Mesenchymal stem cell (in vitro differentiated cells and primary cell): ENCODE measurements around the gene G2E3. TPM values are rescaled to one million over a fixed set of nuclear protein-coding genes. Genes with fewer than 3 reads are reported as not detected.
A peak's percentile ranks its signal among the peaks of the same experiment; 100 is the strongest.

ENCODE experiments used
- DNase-seq: peaks from one replicate; pipeline ENCODE4 v3.0.0-alpha.2; 2013
- H2AFZ ChIP-seq: one replicate; pipeline ENCODE4 v1.6.1; 2013; ENCODE audit warnings: low read depth, mild to moderate bottlenecking, control low read depth, inconsistent platforms, low read length, moderate library complexity
- H2AK5ac ChIP-seq: 2 replicates; pipeline ENCODE4 v1.6.1; 2013; ENCODE audit warnings: low read length, moderate library complexity, mild to moderate bottlenecking, inconsistent platforms; ENCODE audit not compliant: severe bottlenecking
- H2BK120ac ChIP-seq: one replicate; pipeline ENCODE4 v1.6.1; 2013; ENCODE audit warnings: low read depth, mild to moderate bottlenecking, inconsistent platforms, low read length, moderate library complexity
- H2BK12ac ChIP-seq, 2 experiments: one replicate each; pipeline ENCODE4 v1.6.1; 2013; ENCODE audit warnings: inconsistent platforms in 2 of 2, low read length in 2 of 2, mild to moderate bottlenecking in 2 of 2, moderate library complexity in 2 of 2, control low read depth in 1 of 2
- H2BK15ac ChIP-seq: one replicate; pipeline ENCODE4 v1.6.1; 2013; ENCODE audit warnings: mild to moderate bottlenecking, low read depth, inconsistent platforms; ENCODE audit not compliant: poor library complexity, severe bottlenecking
- H2BK5ac ChIP-seq: 2 replicates; pipeline ENCODE4 v1.6.1; 2013; ENCODE audit warnings: low read depth, mild to moderate bottlenecking, low read length, control low read depth, inconsistent platforms; ENCODE audit not compliant: poor library complexity, severe bottlenecking
- H3K14ac ChIP-seq, 2 experiments: one replicate each; pipeline ENCODE4 v1.6.1; 2013; ENCODE audit warnings: inconsistent platforms in 2 of 2, low read length in 2 of 2, control low read depth in 1 of 2, mild to moderate bottlenecking in 1 of 2, moderate library complexity in 1 of 2
- H3K18ac ChIP-seq, 2 experiments: one replicate each; pipeline ENCODE4 v1.6.1; 2013; ENCODE audit warnings: inconsistent platforms in 2 of 2, low read length in 2 of 2, control low read depth in 1 of 2, low read depth in 1 of 2, mild to moderate bottlenecking in 1 of 2
- H3K23ac ChIP-seq, 2 experiments: one replicate each; pipeline ENCODE4 v1.6.1; 2013; ENCODE audit warnings: inconsistent platforms in 2 of 2, low read length in 2 of 2, mild to moderate bottlenecking in 2 of 2, moderate library complexity in 2 of 2, control low read depth in 1 of 2
- H3K27ac ChIP-seq: 2 replicates; pipeline ENCODE4 v1.5.1; 2013; ENCODE audit warnings: mild to moderate bottlenecking, moderate library complexity, low read length, control low read depth, inconsistent platforms; ENCODE audit not compliant: poor library complexity, severe bottlenecking
- H3K27me3 ChIP-seq, 2 experiments: 2 replicates each; pipeline versions ENCODE4 v1.6.1 to v1.7.0; 2013; ENCODE audit warnings: low read length in 2 of 2, mild to moderate bottlenecking in 2 of 2, moderate library complexity in 2 of 2, control low read depth in 1 of 2, inconsistent platforms in 1 of 2; ENCODE audit not compliant: control insufficient read depth in 1 of 2, insufficient read depth in 1 of 2
- H3K36me3 ChIP-seq, 2 experiments: 2 replicates each; pipeline versions ENCODE4 v1.6.1 to v1.7.0; 2013; ENCODE audit warnings: low read length in 2 of 2, control low read depth in 1 of 2, inconsistent platforms in 1 of 2, low read depth in 1 of 2, mild to moderate bottlenecking in 1 of 2; ENCODE audit not compliant: insufficient read depth in 2 of 2, control insufficient read depth in 1 of 2
- H3K4ac ChIP-seq, 2 experiments: one replicate each; pipeline ENCODE4 v1.6.1; 2013; ENCODE audit warnings: inconsistent platforms in 2 of 2, low read length in 2 of 2, mild to moderate bottlenecking in 2 of 2, moderate library complexity in 2 of 2, control low read depth in 1 of 2, low read depth in 1 of 2
- H3K4me1 ChIP-seq: 2 replicates; pipeline ENCODE4 v1.6.1; 2013; ENCODE audit warnings: low read depth, low read length, control low read depth; ENCODE audit not compliant: control insufficient read depth, insufficient read depth
- H3K4me2 ChIP-seq: 2 replicates; pipeline ENCODE4 v1.6.1; 2013; ENCODE audit warnings: low read length, mild to moderate bottlenecking, inconsistent platforms; ENCODE audit not compliant: poor library complexity, severe bottlenecking
- H3K4me3 ChIP-seq, 2 experiments: 2 replicates each; pipeline versions ENCODE4 v1.5.1 to v1.7.0; 2013; ENCODE audit warnings: low read length in 2 of 2, mild to moderate bottlenecking in 2 of 2, control low read depth in 1 of 2, low read depth in 1 of 2; ENCODE audit not compliant: insufficient read depth in 1 of 2
- H3K79me1 ChIP-seq: replicated peaks from 2 replicates; pipeline ENCODE4 v1.6.1; 2013; ENCODE audit warnings: mild to moderate bottlenecking, control low read depth, low read length, inconsistent platforms; ENCODE audit not compliant: poor library complexity, severe bottlenecking
- H3K9ac ChIP-seq: 2 replicates; pipeline ENCODE4 v1.7.0; 2013; ENCODE audit warnings: mild to moderate bottlenecking, low read length, moderate library complexity
- H3K9me3 ChIP-seq: 2 replicates; pipeline ENCODE4 v1.7.0; 2013; ENCODE audit warnings: mild to moderate bottlenecking, low read length; ENCODE audit not compliant: control insufficient read depth
- H4K8ac ChIP-seq: one replicate; pipeline ENCODE4 v1.6.1; 2013; ENCODE audit warnings: inconsistent platforms, mild to moderate bottlenecking, low read length, moderate library complexity
- H4K91ac ChIP-seq: one replicate; pipeline ENCODE4 v1.6.1; 2013; ENCODE audit warnings: mild to moderate bottlenecking, low read length, inconsistent platforms
- WGBS: methylation state at CpG from one replicate; pipeline ENCODE4 v1.1.7; 2013; ENCODE audit warnings: mixed read lengths; 5-methylcytosine and 5-hydroxymethylcytosine counted together
- polyA plus RNA-seq, 2 experiments: library from polyadenylated mRNA; stranded (reverse); fragments of 200-250 nt; gene quantifications; one replicate each; pipeline ENCODE4 v1.2.3, GENCODE V29; 2013

The G2E3 gene, protein sequence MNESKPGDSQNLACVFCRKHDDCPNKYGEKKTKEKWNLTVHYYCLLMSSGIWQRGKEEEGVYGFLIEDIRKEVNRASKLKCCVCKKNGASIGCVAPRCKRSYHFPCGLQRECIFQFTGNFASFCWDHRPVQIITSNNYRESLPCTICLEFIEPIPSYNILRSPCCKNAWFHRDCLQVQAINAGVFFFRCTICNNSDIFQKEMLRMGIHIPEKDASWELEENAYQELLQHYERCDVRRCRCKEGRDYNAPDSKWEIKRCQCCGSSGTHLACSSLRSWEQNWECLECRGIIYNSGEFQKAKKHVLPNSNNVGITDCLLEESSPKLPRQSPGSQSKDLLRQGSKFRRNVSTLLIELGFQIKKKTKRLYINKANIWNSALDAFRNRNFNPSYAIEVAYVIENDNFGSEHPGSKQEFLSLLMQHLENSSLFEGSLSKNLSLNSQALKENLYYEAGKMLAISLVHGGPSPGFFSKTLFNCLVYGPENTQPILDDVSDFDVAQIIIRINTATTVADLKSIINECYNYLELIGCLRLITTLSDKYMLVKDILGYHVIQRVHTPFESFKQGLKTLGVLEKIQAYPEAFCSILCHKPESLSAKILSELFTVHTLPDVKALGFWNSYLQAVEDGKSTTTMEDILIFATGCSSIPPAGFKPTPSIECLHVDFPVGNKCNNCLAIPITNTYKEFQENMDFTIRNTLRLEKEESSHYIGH
- polyA plus RNA-seq (2013, experiment 1 of 2) = 13.5 TPM
- 15.7 TPM for polyA plus RNA-seq (2013, experiment 2 of 2)

DNA sequence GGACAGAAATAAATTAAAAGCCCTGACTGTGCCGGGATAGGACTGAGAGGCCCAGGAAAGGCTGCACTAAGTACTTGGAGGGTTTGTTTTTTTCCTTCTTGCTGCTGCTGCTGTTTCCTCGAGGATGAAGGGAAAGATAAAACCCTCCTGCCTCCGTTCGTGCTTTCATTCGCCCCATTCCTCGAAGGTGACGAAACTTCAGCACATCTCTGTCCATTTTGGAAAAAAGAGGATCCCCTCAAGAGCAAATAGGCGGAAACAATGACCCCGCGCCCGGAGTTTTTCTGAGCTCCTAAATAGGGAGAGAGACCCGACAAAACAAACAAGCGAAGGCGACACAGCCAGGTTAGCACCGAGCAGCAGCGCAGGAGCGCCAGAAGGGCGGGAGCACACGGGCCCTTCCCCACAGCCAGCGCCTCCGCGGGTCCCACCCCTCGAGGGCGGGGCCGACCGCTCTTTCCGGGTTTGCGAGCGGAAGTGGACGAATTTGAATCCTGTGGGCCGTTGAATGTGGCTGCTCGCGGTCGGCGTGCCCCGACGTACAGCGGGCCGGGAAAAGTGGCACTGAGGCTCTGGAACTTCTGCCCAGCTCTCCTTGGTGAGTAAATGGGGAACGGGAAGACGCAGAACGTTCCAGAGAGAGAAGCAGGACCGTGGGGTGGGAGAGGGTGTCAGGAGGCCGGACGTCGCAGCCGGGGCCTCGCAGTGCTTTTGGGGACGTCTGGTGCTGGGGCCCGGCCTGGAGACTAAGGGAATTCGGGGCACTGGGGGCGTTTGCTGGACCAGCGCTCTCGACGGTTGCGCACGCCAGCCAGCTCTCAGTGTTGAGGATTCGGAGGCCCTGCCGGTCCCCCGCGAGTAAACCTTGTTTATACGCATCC lies at the start of gene G2E3:
G2E3 (plus strand) TSS at position 484 of the 881 bp plus-strand sequence. CDS start 21,922 bp downstream, outside the sequence.
- Histone ChIP-seq H3K79me1 (no peaks in the 10 kb centered on the region), H3K36me3 (peaks cover 0 to 2% of the 10 kb centered on the region in 2 experiments), H3K18ac (peak within 1 kb of the TSS; percentile 74 to 94), H2BK15ac (peak within 1 kb of the TSS; percentile 89), H3K4me2 (peak within 1 kb of the TSS; percentile 87), H3K4me1 (peaks cover 1% of the 10 kb centered on the region), H3K27ac (peak within 1 kb of the TSS; percentile 85), H2BK12ac (peak within 1 kb of the TSS in 1 of 2 experiments; percentile 54), H2AFZ (peak within 1 kb of the TSS; percentile 91), H3K14ac (peak within 1 kb of the TSS in 1 of 2 experiments; percentile 51), H2BK120ac (peak within 1 kb of the TSS; percentile 83), H4K91ac (peak within 1 kb of the TSS; percentile 85), H2BK5ac (peak within 1 kb of the TSS; percentile 88), H3K23ac (peak within 1 kb of the TSS in 1 of 2 experiments; percentile 70), H3K27me3 (no peaks in the 10 kb centered on the region), H3K4ac (peak within 1 kb of the TSS; percentile 30 to 73), H4K8ac (peak within 1 kb of the TSS; percentile 96), H2AK5ac (no peak within 1 kb of the TSS), H3K4me3 (peak within 1 kb of the TSS; percentile 95 to 97), H3K9ac (peak within 1 kb of the TSS; percentile 99), H3K9me3 (no peaks in the 10 kb centered on the region)
- DNase-seq = peak; percentile 88
- 1% methylated on average over 61 of the region's 62 CpGs for WGBS

DNA sequence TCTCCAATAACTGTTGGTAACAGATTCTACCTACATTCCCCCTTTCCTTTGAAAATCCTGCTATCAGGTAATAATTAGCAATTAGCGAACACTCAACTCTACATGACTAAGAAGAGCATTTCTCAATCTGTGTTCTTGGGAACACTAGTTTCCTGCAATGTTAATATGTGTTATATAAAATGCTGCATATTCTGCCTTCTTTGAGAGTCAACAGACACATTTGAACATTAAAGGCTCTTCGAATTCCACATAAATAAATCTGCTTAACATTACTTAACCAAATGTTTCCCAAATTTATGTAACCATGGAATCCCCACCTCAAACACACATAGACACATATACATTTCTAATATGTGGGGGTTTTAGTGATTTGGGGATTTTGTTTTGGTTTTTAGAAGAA lies 41.2 kb upstream of the G2E3 start:
- Histone ChIP-seq H3K9ac (no peak overlapping the region), H3K27me3 (no peaks in the 10 kb centered on the region), H3K36me3 (no peaks in the 10 kb centered on the region), H3K18ac (no peak overlapping the region), H2BK15ac (no peak overlapping the region), H2AK5ac (no peak overlapping the region), H2AFZ (no peak overlapping the region), H2BK120ac (no peak overlapping the region), H3K4me1 (no peaks in the 10 kb centered on the region), H4K8ac (no peak overlapping the region), H2BK5ac (no peak overlapping the region), H3K4me2 (no peak overlapping the region), H3K4ac (no peak overlapping the region), H3K79me1 (no peaks in the 10 kb centered on the region), H3K4me3 (no peak overlapping the region), H3K14ac (no peak overlapping the region), H4K91ac (no peak overlapping the region), H3K27ac (no peak overlapping the region), H2BK12ac (no peak overlapping the region), H3K9me3 (no peaks in the 10 kb centered on the region), H3K23ac (no peak overlapping the region)
- WGBS = 100% methylated on average over 1 of the region's 2 CpGs
- no peak for DNase-seq

DNA sequence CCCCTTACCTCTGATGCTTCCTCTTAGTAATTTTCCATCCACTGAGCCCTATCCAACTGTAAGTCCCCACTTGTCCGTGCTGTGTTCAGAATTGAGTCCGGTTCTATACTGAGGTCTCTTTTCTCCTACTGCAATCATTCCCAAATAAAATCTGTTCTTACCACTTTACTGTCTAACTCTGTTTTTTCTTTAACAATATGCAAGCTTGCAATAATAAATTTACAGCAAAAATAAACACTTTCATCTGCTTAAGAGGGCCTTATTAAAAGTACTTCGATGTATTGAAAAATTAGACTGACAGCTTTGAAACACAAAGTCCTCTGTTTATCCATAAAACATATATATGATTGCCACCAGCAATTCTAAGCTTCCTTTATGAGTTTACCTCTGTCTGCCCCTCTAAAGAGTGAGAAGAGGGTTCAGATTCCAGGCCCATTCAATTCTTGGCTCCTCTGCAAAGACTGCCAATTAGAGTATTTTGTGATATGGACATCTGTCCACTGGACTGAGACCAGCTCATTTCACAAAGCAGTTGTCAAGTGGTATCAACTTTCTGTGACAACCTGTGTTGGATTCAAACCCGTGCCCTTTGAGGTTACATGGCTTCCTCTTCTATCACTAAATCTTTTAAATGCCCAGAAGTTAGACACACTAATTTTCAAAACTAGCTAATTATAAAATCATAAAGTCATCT lies 39.9 kb upstream of the G2E3 start:
- H3K4me1 ChIP-seq = no peaks in the 10 kb centered on the region
- WGBS = 91% methylated on average over 4 of the region's 4 CpGs
- H2BK12ac ChIP-seq = no peak overlapping the region
- H3K9me3 ChIP-seq = no peaks in the 10 kb centered on the region
- no peaks in the 10 kb centered on the region for H3K79me1 ChIP-seq
- no peak overlapping the region for H2AFZ ChIP-seq
- H3K36me3 ChIP-seq = no peaks in the 10 kb centered on the region
- H2BK5ac ChIP-seq = no peak overlapping the region
- H3K4ac ChIP-seq = no peak overlapping the region
- no peak overlapping the region for H3K9ac ChIP-seq
- H4K8ac ChIP-seq = no peak overlapping the region
- H2AK5ac ChIP-seq = no peak overlapping the region
- H3K14ac ChIP-seq = no peak overlapping the region
- no peak overlapping the region for H2BK15ac ChIP-seq
- H3K4me3 ChIP-seq = no peak overlapping the region
- no peak overlapping the region for H2BK120ac ChIP-seq
- H3K27ac ChIP-seq = no peak overlapping the region
- H3K18ac ChIP-seq = no peak overlapping the region
- no peak overlapping the region for H3K23ac ChIP-seq
- H3K4me2 ChIP-seq = no peak overlapping the region
- DNase-seq = no peak
- H3K27me3 ChIP-seq = no peaks in the 10 kb centered on the region
- H4K91ac ChIP-seq = no peak overlapping the region
